GM19351 (cell line): ENCODE results near the gene KLK15.
"Not testable (repeated sequence)": the region's sequence is repeated elsewhere in the genome, so short reads cannot be mapped to it uniquely, and the experiment has no call there.

ENCODE experiments used
- ATAC-seq: cut with Tn5 transposase; IDR thresholded peaks from one replicate; pipeline ENCODE4 v1.9.1; 2021; ENCODE audit warnings: mild to moderate bottlenecking, moderate library complexity; ENCODE audit not compliant: unreplicated experiment

KLK15 gene

DNA sequence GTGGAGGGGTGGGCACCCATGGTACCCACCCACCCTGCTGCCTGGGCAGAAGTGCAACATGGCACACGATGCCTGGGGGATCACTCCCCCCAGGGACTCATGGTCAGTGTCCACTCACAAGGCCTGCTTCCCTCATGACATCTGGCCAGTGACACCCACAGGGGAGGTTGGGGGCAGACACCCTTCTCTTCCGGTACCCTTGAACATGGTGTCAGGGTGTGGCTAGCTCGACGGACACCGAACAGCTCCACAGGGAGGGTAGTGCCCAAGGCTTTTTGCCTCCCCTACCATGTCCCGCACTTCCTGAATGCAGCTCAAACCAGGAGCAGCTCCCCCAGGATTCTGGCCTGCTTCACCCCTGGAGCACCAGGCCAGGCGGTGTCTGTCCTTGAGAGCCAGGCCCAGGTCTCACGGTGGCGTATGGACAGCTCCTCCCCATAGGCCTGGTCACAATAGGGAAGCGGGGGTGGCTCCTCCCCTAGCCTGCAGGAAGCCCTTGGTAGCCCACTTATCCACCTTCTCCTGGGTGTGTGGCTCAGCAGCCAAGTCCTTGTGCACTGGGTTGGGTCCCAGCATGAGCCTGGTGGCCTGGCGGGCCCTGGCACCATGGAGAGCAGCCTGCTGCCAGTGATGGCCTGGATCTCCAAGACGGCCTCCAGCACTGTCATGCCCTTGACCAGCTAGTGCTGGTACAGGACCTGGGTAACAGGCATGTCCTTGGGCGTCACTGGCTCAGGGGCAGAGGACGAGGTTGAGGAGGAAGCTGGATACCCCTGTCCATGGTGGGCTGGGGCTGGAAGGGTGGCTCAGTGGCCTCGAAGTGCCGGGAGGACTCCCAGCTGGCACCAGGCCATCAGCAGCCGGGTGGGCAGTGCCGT lies 35.4 kb downstream of the KLK15 start:
- no peak for ATAC-seq

- ATAC-seq = no peak
Measured at GRCh38 chr19:50797429-50797780, 36.0 kb downstream of the KLK15 start.

GRCh38 chr19:50796634-50797428 lies 36.5 kb downstream of the KLK15 start:
- no peak for ATAC-seq

DNA sequence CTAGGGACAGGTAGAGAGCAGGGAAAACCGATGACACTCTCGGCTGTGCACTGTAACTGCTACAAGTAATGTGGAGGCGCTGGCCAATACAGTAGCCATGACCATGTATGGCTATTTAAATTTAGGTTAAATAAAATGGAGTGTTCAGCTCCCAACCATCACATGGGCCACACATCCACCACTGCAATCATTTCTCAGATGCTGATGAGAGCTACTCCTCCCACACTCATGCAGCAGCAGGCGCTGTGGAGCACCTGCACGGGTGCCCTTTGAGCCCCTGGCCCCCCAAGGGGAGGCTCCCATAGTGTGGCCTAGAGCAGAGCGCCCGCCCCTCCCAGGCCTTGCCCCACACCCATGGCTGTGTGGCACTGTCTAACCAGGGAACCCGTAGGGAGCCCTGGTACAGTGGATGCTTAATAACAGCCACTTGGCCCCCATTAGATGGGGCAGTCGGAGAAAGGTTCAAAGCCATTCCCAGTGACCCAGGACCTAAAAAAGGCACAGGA lies 37.2 kb downstream of the KLK15 start:
- no peak for ATAC-seq

DNA sequence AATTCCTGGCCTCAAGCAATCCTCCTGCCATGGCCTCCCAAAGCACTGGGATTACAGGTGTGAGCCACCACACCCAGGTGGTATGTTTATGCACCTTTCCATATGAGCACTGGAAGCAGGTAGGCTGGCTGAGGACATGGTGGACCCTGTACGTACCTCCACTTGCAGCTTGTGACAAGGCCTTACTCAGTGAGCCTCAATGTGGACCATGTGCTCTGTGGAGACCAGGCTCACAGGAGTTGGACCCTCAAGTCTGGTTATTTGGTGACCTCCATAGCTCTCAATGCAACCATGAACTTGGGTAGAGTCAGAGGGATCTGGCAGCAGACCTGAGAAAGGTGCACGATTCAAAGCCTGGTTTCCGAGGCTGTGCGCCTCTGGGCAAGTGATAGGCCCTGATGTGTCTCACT lies 37.7 kb downstream of the KLK15 start:
- no peak for ATAC-seq

GRCh38 chr19:50794876-50795663 lies 38.3 kb downstream of the KLK15 start:
- no peak for ATAC-seq

DNA sequence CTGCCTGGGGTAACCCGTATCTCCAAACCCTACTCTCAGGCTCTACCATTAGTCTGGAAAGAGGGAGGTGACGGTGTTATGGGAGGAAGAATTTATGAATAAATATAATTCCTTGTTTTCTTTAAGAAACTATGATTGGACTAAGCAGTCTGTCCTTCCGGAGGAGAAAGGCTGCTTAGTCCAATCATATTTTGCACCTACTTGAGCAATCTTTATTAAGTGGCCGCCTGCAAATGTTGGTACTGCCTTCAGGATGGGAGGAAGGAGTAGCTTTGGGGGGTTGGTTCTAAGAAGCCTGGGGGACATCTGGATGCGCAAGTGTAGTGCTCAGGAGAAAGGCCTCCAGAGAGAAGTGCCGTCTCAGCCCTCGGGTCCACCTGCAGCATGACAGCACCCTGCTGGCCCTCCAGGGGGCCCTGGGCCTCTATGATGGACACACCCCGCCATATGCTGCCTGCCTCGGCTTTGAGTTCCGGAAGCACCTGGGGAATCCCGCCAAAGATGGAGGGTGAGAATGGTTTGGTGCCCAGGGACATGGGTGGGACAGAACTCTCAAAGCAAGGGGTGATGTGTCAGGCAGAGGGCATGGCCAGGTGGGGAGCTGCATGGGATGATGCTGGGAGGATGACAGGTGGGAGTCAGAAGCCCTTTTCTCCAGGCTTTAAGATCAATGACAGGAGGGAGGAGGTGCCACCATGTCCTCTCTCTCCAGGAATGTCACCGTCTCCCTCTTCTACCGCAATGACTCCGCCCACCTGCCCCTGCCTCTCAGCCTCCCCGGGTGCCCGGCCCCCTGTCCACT lies 39.1 kb downstream of the KLK15 start:
- no peak for ATAC-seq

GRCh38 chr19:50793558-50794065 lies 39.8 kb downstream of the KLK15 start:
- no peak for ATAC-seq

DNA sequence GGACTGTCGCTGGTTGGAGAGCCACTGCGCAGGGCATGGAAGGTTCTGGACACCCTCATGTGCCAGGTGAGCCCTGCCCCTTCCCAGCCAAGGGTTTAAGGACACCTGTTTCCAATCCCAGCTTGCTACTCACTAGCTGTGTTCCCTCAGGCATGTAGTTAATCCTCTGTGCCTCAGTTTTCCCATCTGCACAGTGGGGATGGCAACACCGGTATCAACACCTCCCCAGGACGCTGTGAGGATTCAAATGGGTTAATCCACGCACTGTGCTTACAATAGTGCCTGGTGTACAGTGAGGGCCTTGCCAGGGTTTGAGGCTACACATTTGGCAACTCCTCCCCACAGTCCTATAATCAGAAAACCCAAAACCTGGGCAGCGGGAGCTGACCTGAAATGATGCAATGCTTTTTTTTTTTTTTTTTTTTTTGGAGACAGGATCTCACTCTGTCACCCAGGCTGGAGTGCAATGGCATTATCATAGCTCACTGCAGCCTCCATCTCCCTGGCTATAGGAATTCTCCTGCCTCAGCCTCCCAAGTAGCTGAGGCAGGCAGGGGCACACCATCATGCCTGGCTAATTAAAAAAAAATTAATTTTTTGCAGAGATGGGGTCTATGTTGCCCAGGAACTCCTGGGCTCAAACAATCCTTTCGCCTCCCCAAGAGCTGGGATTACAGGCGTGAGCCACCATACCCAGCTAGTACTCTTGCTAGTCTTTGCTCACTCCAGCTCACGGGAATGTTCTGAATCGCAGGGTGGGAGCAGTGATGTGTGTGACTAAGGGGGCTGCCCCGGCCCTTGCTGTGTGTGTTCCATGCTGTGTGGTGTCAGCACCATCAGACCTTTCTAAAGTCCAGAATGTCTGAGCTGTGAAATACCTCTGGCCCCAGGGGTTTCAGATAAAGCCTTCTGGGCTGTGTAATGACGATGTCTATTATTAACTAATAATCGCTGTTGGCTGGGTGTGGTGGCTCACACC lies 40.8 kb downstream of the KLK15 start:
- no peak for ATAC-seq

GRCh38 chr19:50791594-50792271 lies 41.6 kb downstream of the KLK15 start:
- no peak for ATAC-seq

DNA sequence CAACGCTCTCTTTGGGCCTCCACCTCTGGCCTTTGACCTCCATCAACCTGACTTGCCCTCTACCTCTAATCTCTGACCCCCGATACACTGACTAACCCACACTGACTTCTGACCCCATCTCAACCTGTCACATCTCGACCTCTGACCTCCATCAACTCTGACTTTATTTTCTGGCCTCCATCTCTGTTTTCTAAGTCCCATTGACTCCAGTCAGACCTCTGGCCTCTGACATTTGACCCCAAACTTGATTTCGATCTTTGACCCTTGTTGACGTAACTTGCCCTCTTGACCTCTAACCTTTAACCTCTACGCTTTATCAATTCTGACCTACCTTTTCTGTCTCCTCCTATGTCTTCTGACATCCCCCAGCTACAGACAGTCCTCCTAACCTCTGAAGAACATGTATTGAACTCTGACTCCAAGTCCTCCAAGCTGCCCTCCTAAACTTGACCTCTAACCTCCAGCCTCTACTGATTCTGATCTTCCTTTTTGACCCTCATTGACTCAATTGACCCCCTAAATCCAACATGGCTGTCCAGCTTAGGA lies 42.4 kb downstream of the KLK15 start:
- ATAC-seq = no peak

DNA sequence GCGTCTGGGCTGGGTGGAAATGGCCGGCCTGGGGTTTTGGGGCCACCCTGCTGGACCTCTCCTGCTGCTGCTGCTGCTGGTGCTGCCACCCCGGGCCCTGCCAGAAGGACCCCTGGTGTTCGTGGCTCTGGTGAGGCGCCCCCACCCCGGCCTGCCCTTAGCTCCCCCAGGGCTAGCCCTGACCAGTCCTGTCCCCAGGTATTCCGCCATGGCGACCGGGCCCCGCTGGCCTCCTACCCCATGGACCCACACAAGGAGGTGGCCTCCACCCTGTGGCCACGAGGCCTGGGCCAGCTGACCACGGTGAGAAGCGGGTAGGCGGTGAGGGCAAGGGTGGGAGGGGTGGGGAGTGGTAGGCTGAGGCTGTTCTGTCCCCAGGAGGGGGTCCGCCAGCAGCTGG lies 43.0 kb downstream of the KLK15 start, which contains the start of gene ACP4:
ACP4 (plus strand) TSS at position 20 of the 400 bp plus-strand sequence; CDS start at position 20, 0 bp downstream.
- no peak for ATAC-seq

GRCh38 chr19:50785329-50785728 lies 48.0 kb downstream of the KLK15 start:
- ATAC-seq = no peak

GRCh38 chr19:50784710-50785109 lies 48.7 kb downstream of the KLK15 start:
- ATAC-seq = no peak

GRCh38 chr19:50783848-50784152 lies 49.6 kb downstream of the KLK15 start:
- not testable (repeated sequence) for ATAC-seq

DNA sequence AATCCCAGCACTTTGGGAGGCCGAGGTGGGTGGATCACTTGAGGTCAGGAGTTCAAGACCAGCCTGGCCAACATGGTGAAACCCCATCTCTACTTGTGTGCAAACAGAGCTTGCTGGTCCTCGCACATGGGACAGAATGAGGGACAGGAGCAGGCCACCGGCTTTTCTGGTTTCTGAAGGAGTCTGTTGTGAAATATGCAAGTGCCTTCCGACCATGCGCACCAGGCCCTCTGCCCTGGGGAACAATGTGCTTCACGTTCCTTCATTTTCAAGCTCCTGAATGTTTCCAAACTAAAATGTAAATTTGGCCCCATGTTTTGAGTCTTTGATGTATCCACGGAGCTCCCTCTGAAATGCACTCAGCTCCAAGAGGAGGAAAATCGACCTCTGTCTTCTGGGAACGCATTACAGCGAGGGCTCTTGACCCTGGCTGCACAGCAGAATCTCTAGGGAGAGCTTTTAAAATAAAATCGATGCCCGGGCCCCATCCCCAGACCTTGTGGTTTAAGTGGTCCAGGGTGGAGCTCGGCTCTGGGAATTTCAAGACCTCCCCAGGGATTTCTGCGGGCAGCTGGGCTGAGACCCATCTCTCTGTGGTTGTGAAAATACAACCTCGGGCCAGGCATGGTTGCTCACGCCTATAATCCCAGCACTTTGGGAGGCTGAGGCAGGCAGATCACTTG lies 52.5 kb downstream of the KLK15 start:
- no peak for ATAC-seq
